C4-2B (cell line): Measurements from ENCODE around the gene TUBA8.
"Not testable (repeated sequence)": the region's sequence is repeated elsewhere in the genome, so short reads cannot be mapped to it uniquely, and the experiment has no call there.

Experiments used
- H3K27ac ChIP-seq: fragments of 450-650 bp; 2 replicates; pipeline ENCODE4 v1.5.1; 2017
- ZFX ChIP-seq: fragments of 450-650 bp; IDR thresholded peaks from 2 replicates; pipeline ENCODE4 v1.6.1; 2017
- TF ChIP-seq, protein P1 (sequence below): fragments of 450-650 bp; conservative IDR thresholded peaks from 2 replicates; pipeline ENCODE4 v1.5.1; 2017; ENCODE audit warnings: mild to moderate bottlenecking

The TUBA8 gene

DNA sequence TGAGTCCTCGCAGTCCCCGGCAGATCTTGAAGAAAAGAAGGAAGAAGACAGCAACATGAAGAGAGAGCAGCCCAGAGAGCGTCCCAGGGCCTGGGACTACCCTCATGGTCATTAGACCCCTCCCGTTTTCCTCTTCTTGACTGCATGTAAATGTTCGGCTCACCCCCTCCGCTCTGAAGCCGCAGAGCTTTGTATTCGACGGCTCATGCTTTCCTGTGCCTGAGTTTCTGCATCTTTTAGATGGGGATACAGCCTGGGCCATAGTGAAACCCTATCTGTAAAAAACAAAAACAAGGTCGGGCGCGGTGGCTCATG lies 47.1 kb downstream of the TUBA8 start:
- no peak overlapping the region for H3K27ac ChIP-seq
- TF ChIP-seq, protein P1, sequence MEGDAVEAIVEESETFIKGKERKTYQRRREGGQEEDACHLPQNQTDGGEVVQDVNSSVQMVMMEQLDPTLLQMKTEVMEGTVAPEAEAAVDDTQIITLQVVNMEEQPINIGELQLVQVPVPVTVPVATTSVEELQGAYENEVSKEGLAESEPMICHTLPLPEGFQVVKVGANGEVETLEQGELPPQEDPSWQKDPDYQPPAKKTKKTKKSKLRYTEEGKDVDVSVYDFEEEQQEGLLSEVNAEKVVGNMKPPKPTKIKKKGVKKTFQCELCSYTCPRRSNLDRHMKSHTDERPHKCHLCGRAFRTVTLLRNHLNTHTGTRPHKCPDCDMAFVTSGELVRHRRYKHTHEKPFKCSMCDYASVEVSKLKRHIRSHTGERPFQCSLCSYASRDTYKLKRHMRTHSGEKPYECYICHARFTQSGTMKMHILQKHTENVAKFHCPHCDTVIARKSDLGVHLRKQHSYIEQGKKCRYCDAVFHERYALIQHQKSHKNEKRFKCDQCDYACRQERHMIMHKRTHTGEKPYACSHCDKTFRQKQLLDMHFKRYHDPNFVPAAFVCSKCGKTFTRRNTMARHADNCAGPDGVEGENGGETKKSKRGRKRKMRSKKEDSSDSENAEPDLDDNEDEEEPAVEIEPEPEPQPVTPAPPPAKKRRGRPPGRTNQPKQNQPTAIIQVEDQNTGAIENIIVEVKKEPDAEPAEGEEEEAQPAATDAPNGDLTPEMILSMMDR, result no peak
- TF ChIP-seq ZFX, result no peak

DNA sequence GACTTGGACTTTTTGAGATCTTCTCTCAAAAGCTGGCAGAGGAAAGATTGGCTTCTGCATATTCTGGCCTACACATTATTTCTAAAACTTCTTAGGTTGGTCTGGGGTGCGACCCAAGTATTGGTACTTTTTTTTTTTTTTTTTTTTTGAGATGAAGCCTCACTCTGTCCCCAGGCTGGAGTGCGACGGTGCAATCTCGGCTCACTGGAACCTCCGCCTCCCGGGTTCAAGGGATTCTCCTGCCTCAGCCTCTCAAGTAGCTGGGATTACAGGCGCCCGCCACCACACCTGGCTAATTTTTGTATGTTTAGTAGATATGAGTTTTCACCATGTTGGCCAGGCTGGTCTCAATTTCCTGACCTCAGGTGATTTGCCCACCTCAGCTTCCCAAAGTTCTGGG lies 50.0 kb downstream of the TUBA8 start:
- H3K27ac ChIP-seq, result not testable (repeated sequence)

DNA sequence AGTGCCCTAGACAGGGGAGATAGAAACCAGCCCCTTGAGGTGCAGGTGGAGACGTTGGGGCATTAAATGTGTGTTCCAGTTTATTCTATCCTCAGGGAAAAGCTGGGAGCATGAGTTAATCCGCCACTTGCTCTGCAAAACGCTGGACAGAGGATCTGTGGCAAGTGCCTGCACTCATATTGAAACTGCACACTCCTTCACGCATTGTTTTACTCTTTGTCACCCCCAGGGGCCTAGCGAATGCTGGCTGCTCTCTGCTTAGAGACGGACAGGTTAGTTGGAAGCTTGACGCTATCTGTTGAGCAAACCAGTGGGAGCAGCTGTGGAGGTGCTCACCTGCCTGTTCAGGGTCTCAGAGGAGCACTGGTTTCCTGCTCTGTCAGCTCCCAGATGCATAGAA lies 53.2 kb downstream of the TUBA8 start:
- H3K27ac ChIP-seq, result not testable (repeated sequence)

DNA sequence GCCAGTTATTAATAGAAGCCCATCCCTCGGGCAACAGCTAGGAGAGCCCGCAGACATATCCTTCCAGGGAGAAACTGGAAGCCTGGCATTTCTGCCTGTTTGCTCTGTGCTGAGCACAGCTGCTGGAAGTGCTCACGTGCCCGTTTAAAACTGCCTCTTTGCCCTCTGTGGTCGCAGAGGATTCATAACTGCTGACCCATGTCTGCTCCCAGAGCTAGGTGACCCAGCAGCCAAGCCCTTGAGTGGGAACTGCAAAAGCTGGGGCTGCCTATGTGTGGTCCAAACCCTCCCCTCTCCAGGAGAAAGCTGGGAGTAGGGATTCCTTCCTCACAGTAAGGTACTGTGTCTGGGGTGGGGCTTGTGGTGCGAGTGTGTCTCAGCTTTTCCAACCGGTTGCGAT lies 54.0 kb downstream of the TUBA8 start:
- H3K27ac ChIP-seq, result not testable (repeated sequence)

DNA sequence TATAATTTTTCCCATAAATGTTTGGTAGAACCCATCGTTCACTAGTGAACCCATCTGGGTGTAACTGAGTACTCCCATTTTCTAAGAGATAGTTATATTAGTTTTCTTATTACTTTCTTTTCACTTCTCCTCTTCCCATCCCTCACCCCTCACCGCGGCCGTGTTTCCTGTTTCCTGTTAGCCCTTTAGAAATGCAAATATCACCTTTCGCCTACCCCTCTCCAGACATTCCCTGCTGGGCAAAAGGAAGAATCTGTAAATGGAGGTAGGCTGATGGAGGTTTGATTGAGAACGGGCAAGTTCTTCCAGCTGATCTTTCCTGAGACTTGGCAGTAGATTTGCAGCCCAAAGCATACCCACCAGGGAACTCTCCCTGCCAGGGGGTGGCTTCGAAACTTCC lies 54.7 kb downstream of the TUBA8 start:
- H3K27ac ChIP-seq, result not testable (repeated sequence)

DNA sequence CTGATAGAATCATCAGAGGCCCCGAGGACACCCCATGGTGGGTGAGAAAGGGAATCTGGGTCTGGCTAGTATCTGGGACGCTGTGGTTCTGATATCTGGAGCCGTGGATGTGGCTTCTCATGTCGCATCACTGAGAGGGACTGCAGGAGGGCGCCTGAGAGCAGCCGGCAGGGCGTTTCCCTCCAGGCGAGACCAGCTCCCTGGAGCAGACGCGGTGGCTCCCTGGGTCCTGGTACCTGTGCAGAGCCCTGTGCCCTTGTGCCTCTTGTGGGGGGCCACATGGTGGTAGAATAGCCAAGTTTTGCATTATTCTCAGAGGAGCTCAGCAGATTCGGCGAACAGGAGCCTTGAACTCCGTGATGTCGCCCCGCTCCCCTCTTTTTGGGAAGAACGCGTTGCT lies 59.7 kb downstream of the TUBA8 start:
- H3K27ac ChIP-seq, result not testable (repeated sequence)

DNA sequence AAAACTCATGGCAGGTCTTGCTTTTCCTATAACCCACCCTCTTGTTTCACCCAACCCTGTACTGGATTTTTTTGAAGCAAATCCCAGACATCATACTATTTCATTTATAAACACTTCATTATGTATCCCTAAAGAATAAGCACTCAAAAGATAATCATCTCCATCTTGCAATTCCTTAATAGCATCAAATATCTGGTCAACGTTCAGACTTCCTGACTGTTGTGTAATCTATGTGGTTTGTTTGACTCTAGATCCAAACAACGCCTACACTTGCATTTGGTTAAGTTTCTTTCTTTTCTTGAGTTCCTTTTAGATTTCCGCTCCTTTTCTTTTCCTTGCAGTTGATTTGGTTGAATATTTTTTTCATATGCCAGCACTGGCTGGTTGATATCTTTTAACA lies 61.6 kb downstream of the TUBA8 start:
- H3K27ac ChIP-seq, result not testable (repeated sequence)

DNA sequence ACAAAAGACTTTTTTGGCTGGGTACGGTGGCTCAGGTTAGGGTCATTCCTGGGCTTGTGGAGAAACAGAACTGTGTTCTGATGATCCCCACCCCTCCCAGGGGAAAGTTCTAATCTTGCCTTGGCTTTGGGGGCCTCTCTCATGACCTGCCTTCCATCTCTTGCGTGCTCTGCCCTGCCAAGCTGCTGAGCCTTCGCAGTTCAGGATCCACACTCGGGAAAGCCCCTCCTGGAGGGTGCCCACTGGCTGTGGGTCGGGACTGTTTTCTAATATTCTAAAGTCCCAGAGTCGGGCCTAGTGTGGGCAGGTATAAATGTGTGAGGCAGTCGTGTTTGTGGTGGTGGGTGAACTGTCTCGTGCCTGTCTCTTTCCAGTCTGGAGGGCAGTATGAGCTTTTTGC lies 62.2 kb downstream of the TUBA8 start:
- not testable (repeated sequence) for H3K27ac ChIP-seq

DNA sequence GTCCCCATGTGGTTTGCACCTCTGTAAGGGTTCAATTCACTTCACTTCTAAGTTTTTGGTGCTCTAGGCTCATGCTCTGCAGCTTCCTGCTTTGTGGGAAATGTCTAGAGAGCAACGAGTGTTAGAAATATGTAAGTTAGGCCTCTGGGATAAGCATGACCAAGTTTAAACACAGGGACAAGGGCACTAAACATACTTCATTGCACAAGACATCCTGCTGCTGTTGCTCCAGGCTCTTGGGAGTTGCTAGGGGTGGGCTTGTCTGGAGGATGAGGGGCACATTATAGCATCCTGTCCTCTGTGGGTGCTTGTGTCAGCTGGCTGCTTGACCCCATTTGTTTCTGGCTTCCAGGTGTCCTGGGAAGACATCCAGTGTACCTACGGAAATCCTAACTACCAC lies 62.8 kb downstream of the TUBA8 start:
- not testable (repeated sequence) for H3K27ac ChIP-seq
